ENCODE results near the gene RPS19BP1. TPM values are rescaled to one million over a fixed set of nuclear protein-coding genes. Genes with fewer than 3 reads are reported as not detected.

The RPS19BP1 gene
- total and polyA plus RNA-seq, 2 donors (not counting 1 experiment from before 2014, with no cell fraction given): 60.3 to 74.8 TPM

DNA sequence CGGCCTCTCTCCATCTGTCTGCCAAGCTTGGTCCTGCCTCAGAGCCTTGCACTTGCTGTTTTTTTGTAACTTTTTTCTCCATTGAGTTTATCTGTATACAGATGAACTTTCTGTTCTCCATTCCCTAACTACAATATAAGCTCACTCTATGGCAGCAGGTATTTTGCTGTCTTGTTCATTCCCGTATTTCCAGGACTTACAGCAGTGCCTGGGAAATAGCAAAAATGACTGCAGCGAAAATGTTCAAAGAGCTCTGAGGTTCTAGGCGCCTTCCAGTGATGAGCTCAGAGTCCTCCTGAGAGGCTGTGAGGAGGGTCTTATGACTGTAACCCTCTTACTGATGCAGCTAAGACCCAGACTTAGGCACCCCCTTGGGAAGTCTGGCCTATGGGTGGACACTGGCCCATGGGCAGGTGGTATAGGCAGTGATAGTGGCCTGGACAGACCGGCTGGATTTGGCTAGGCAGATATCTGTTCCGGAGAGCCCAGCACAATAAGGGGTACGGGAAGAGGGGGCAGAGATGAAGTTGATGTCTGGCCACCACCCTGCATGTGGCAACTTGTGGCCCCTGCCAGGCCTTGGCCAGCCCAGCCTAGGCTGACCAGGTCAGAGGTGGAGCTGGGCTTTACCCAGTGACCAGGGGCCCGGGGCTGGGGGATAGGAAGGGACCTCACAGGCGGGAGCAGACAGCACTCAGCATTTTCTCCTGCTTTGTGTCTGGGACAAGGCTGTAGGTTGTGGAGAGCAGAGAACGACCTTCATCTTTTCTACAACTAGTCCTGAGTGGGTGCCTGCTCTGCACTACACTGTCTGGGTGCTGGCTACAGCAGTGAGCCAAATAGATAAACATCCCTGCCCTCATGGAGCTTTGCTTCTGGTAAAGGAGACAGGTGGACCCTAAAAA is 7.5 kb downstream of the RPS19BP1 start:
- peak overlapping the region; percentile 56 for H3K4me3 Mint-ChIP-seq
- ChIA-PET POLR2A (interaction anchor here (1.3 kb wide), 1 partner anchor 519 kb away, joined by 4 read pairs; no protein-coding TSS in a partner anchor), CTCF (interaction anchor here (0.6 to 6.9 kb wide), 7 partner anchors 13 to 685 kb away, joined by 3 to 166 read pairs (median 4); partner anchors contain the start of gene TAB1)
- no peak for DNase-seq
- Histone ChIP-seq H3K4me3 (ENCODE audit: control extremely low read depth in 1 of 5, extremely low read depth in 1 of 5, insufficient read depth in 1 of 5, low read depth in 2 of 5, low read length in 4 of 5) (no peak overlapping the region), H3K27me3 (replicated peaks in 1 of 4; ENCODE audit: control extremely low read depth in 1 of 4, control insufficient read depth in 3 of 4, insufficient read depth in 4 of 4, low read length in 3 of 4) (no peaks in the 10 kb centered on the region), H4K20me1 (ENCODE audit: control insufficient read depth, insufficient read depth, low read length, poor library complexity, severe bottlenecking) (peaks cover 79% of the 10 kb centered on the region), H3K36me3 (replicated peaks in 1 of 2; ENCODE audit: control extremely low read depth in 1 of 2, control insufficient read depth in 1 of 2, extremely low read depth in 1 of 2, insufficient read depth in 2 of 2, low read length in 1 of 2) (peaks cover 0 to 62% of the 10 kb centered on the region in 2 experiments), H3K27ac (ENCODE audit: low read length in 2 of 2) (peak overlapping the region in 1 of 2 donors; percentile 57), H3K79me2 (ENCODE audit: control insufficient read depth, insufficient read depth, low read length) (peaks cover 80% of the 10 kb centered on the region), H3K9me3 (ENCODE audit: control extremely low read depth in 1 of 3, control insufficient read depth in 2 of 3, insufficient read depth in 1 of 3, low read length in 2 of 3) (peaks cover 0 to 7% (median 0%) of the 10 kb centered on the region in 3 donors), H2AFZ (ENCODE audit: insufficient read depth, low read depth, low read length, poor library complexity, severe bottlenecking) (no peak overlapping the region), H3K4me2 (replicated peaks; ENCODE audit: low read depth, low read length, poor library complexity, severe bottlenecking) (no peak overlapping the region), H3K9ac (ENCODE audit: low read length) (no peak overlapping the region), H3K4me1 (ENCODE audit: control insufficient read depth in 2 of 2, insufficient read depth in 2 of 2, low read length in 2 of 2) (peaks cover 58 to 81% of the 10 kb centered on the region in 2 donors)
- 95% methylated on average over 5 of the region's 10 CpGs for WGBS (ENCODE audit: insufficient coverage)
- H3K27ac Mint-ChIP-seq: peak overlapping the region; percentile 86
- intact Hi-C loops (cut with micrococcal nuclease): loop anchor here (10.0 kb wide), 1 partner anchor 650 kb away; the partner anchor contains the start of gene CBX6
- TF ChIP-seq EZH2 (IDR thresholded peaks at IDR 0.05; ENCODE audit: borderline replicate concordance, insufficient read depth, low read depth, low read length, poor library complexity, severe bottlenecking): no peak
- TF ChIP-seq, protein P1, sequence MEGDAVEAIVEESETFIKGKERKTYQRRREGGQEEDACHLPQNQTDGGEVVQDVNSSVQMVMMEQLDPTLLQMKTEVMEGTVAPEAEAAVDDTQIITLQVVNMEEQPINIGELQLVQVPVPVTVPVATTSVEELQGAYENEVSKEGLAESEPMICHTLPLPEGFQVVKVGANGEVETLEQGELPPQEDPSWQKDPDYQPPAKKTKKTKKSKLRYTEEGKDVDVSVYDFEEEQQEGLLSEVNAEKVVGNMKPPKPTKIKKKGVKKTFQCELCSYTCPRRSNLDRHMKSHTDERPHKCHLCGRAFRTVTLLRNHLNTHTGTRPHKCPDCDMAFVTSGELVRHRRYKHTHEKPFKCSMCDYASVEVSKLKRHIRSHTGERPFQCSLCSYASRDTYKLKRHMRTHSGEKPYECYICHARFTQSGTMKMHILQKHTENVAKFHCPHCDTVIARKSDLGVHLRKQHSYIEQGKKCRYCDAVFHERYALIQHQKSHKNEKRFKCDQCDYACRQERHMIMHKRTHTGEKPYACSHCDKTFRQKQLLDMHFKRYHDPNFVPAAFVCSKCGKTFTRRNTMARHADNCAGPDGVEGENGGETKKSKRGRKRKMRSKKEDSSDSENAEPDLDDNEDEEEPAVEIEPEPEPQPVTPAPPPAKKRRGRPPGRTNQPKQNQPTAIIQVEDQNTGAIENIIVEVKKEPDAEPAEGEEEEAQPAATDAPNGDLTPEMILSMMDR (IDR thresholded peaks at IDR 0.05): no peak
- peaks cover 80% of the 10 kb centered on the region for H3K4me1 Mint-ChIP-seq
- H3K9me3 Mint-ChIP-seq (ENCODE audit: insufficient read depth): no peaks in the 10 kb centered on the region
- no peak for ATAC-seq (ENCODE audit: low read depth)
- H3K27me3 Mint-ChIP-seq: no peaks in the 10 kb centered on the region

All from B cell (primary cell).